GM21737 (cell line): ENCODE results near the gene HIP1R.
"Not testable (repeated sequence)": the region's sequence is repeated elsewhere in the genome, so short reads cannot be mapped to it uniquely, and the experiment has no call there.

Source experiments
- ATAC-seq: cut with Tn5 transposase; IDR thresholded peaks from one replicate; pipeline ENCODE4 v1.9.1; 2021; ENCODE audit warnings: mild to moderate bottlenecking, moderate library complexity; ENCODE audit not compliant: unreplicated experiment

HIP1R gene

DNA sequence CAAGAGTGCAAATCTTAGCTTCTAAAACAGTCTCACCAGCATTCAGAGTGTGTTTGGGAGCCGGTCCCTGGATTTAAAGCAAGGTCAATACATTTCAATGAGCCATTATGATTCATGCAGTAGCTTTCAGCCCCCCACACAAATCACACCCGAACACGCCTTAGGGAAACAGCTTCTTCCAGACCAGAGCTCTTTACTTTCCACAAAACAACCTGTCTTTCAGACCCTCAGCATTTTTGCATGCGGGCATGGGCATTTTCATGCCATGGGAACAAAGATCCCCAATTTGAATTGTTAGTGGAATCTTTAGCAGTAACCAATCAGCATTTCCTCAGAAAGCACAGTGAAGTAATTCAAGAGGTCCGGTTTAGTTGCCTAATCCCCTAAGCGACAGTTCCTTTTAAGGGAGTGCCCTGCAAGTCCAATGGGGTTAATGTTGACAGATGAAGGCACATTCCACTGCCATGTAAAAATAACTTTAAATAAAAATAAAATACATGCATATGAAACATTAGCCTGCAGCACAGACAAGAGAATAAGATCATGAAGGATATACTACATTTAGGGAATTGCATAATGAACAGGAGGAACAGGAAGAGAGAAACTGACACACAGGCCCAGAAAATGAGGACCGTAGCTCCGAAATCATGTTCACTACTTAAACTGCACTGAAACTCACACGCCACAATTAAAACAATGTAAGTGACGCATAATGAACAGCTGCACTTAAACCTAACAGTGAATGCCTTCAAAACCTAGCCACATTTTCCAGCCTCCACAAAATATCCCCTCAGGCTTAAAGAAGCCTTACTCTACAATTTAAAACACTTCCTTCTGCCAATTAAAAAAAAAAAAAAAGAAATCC lies 56.6 kb downstream of the HIP1R start:
- no peak for ATAC-seq

DNA sequence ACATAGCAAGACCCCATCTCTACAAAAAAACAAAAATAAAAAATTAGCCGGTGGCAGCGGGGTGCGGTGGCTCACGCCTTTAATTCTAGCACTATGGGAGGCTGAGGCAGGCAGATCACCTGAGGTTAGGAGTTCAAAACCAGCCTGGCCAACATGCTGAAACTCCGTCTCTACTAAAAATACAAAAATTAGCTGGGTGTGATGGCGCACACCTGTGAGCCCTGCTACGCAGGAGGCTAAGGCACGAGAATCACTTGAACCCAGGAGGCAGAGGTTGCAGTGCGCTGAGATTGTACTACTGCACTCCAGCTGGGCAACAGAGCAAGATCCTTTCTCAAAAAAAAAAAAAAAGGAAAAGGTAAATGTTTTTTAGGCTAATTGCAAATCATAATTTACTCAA lies 57.5 kb downstream of the HIP1R start:
- ATAC-seq, result not testable (repeated sequence)

DNA sequence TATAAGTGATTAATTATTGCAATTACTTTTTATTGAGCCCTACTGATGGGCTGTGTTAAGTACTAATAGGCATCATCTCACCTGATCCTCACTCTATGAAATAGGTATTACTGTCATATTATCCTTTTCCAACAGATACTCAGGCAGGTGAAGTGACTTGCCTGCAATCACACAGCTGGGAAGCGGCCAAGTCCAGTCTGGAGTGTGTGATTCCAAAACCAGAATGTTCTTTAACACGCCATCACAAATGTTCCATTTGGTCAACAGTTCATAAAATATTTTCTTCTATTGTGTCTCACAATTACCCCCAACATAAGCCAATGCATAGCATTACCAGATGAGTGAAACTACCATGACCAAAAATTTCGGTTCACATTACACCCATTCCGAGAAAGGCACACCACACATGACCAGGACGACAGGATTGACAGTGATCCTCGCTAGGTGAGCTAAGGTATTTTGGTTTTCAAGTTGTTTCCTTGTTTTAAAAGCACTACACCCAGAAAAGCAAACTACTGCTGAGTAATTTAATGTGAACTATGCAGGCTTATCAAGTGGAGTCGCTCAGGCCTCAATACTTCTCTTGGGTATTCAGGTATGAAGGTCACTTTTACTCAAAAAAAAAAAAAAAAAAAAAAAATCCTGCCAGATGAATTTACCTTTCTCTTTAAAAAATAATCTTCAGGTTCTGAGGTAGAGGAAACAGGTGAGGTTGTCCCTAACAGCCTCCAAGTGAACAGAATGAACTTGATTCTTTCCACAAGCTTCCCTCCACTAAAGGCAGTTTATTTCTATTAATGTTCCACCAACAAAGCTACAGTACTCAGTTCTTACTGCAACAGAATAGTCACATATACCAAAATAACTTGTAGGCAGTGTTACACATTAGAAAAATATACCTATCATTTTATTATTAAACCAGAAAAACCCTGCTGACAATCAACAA lies 58.2 kb downstream of the HIP1R start:
- no peak for ATAC-seq

DNA sequence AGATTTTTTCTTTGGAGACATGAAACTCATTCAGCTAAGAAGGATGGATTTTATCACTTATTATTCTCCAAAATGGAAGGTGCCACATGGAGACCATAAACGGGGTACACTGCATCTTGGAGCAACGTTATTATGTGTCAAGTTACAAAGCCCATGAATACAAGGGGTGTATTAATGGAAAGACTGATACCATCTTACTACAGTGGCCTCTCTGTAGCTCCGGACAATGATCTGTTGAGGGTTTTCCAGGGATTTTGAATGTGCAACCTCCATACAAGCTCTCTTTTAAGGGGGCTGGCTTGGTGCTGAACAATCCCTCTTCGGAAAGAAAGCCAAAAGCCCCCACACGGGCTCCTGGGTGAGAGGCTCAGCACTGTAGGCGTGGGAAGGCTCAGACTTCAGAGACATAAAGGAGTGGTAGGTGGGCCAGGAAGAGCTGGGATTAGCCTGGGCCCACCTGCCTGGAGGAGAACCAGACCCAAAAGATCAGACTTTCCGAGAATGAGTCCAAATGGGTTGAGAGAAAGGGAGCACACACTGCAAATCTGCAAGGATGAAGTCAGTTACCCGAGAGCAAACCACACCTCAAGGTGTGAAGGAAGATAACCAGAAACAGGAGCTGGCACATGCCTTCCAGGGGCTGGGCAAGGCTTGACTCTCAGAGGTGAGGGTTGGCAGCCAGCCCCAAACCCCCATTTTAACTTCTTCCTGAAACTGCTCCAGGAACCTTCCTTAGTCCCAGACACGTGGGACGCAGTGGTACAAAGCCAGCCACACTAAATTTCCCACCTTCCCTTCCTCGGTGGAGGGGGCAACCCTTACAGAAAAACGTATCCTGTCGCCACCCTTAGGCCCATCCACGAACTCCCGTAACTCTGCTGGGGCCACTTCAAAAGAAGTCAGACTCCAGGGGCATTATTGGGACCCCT lies 59.2 kb downstream of the HIP1R start:
- ATAC-seq, result no peak

DNA sequence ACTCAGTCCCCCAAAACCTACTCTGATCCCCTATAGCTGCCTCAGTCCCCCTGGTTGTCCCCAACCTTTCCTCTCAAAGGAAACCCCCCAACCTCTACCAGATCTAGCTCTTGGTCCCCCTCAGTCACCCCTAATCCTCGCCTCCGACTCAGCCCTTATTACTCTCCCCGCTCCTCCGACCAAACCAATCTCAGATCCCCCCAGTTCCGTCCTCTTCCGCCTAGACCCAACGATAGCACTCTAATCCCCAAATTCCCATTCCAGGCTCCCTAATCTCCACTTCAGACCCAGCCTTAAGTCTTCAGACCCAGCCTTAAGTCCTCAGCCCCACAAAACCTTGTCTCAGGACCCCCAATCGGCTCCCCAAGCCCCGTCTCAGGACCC lies 60.1 kb downstream of the HIP1R start:
- ATAC-seq, result no peak

DNA sequence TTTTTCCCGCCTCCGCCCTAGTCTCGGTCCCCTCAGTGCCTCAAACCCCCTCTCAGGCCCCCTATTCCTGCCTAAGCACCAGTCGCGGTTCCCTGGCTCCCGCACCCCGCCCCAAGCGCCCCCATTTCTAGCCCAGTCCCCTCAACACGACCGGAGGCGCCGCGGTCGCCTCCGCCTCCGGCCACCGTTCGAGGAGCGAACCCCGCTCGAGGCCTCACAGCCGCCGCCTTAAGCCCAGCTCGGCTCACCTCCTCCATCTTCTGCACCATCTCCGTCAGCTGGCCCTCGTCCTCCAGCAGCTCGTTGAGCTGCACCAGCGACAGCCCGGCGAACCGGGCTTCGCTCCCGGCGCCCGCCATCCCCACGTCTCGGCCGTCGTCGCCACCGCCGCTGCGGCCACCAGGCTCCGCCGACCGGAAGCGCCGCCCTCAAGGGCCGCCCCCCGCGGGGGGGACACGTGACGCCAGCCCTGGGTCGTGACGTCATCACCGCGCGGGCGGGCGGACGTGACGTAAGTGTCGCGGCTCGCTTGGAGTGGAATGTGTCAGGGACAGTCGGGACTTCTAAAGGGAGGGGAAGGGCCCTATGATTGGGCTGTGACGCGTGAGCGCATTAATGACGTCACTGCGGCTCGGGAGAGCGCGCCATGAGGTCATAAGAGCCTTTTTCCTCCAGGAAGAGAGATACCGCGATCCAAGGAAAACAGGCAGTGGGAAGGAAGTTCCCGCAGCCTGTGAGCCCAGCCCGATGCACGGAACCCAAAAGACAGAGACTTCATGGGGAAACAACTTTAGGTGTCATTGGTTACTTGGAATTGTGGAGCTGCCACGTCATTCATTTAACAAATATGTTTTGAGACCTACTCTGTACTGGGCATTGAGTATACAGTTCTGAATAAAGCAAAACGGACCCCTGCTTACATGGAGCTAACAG lies 60.7 kb downstream of the HIP1R start, which contains the start of gene VPS37B:
VPS37B (minus strand) TSS at position 421 of the 933 bp plus-strand sequence; CDS start at position 359, 62 bp downstream.
- peak; percentile 48 for ATAC-seq

DNA sequence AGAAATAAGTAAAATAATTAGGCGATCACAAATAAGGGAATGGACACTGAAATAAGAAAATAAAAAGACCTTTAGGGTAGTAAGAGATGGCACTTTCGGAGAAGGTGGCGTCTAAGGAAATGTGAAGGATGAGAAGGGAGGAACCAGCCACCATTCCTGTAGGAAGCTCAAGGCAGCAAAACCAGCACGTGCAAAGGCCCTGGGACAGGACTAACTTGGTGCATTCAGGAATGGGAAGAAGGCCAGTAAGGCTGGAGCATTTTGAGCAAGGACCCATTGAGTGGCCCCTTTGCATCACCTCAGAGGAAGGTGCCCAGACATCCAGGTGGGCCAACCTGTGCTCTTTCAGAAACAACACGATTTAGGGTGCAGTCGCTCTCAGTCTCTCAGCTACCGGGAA lies 61.4 kb downstream of the HIP1R start:
- no peak for ATAC-seq

DNA sequence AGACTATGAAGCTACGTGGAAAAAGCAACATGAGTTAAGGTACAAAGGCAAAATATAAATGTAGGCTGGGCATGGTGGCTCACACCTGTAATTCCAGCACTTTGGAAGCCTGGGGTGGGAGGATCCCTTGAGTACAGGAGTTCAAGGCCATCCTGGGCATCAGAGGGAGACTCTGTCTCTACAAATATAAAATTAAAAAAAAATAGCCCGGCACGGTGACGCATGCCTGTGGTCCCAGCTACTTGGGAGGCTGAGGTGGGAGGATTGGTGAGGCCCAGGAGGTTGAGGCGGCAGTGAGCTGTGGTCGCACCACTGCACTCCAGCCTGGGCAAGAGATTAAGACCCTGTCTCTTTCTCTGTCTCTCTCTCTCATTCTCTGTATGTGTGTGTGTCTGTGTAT lies 64.6 kb downstream of the HIP1R start:
- ATAC-seq, result no peak

DNA sequence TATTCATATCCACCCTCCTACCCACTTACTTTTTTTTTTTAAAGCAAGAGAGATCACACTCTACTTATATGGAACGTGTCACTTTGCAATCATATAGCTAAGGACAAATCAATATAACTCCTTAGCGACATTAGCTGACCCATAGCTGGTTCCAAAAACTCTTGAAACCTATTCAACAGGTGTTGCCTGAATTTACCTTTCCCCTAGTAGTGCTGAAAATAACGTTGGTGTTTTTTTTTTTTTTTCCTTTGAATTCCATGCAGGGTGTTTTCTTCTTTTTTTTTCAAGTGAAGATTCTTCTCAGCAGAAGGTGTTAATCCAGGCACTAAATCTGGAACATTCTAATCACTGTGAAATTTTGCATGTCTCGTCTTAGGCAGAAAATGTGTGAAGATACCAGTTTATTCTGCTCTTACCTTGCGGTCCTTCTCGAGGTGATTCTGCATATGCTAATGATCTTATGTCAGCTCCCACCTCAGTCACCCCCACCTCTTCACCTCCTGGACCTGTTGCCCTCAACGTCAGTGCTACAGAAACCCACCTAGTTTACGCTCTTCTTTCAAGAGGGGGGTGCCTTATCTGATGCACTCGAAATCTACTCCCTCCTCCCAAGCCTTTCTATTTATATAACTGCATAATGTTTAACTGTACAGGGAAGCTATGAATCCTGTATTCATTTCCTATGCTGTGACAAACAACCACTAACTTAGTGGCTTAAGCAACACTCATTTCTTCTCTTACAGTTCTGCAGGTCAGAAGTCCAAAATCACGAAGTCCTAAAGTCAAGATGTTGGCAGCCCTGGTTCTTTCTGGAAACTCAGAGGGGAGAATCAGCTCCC lies 67.8 kb downstream of the HIP1R start:
- ATAC-seq, result no peak

DNA sequence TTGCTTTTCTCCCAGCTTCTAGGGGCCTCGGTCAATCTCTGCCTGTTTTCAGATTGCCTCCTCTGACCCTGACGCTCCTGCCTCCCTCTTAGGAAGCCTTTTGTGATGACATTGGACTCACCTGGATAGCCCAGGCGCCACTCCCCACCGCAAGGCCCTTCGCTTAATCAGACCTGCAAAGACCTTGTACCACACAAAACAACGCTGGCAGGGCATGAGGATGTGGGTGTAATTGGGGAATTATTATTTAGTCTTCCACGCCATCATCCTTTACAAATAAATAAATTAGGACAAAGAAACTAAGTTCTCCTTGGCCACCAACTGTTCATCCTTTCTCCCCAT lies 68.4 kb downstream of the HIP1R start:
- no peak for ATAC-seq

DNA sequence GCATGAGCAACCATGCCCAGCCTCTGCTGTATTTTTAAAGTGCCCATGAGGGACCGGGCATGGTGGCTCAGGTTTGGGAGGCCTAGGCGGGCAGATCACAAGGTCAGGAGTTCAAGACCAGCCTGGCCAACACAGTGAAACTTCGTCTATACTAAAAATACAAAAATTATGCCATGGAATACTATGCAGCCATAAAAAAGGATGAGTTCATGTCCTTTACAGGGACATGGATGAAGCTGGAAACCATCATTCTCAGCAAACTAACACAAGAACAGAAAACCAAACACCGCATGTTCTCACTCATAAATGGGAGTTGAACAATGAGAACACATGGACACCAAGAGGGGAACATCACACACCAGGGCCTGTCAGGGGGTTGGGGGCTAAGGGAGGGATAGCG lies 70.0 kb downstream of the HIP1R start:
- not testable (repeated sequence) for ATAC-seq

DNA sequence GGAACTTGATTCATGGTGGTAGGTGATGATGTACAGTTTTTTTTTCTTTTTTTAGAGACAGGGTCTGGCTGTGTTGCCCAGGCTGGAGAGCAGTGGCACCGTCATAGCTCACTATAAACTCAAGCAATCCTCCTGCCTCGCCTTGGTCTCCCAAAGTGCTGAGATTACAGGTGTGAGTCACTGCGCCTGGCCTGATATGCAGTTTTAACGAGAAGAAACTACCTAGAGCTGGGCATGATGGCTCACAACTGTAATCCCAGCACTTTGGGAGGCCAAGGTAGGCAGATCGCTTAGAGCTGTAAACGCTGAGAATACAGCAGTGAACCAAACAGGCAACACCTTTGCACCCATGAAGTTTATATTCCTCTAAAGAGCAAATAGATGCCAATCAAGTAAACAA lies 73.7 kb downstream of the HIP1R start:
- no peak for ATAC-seq

DNA sequence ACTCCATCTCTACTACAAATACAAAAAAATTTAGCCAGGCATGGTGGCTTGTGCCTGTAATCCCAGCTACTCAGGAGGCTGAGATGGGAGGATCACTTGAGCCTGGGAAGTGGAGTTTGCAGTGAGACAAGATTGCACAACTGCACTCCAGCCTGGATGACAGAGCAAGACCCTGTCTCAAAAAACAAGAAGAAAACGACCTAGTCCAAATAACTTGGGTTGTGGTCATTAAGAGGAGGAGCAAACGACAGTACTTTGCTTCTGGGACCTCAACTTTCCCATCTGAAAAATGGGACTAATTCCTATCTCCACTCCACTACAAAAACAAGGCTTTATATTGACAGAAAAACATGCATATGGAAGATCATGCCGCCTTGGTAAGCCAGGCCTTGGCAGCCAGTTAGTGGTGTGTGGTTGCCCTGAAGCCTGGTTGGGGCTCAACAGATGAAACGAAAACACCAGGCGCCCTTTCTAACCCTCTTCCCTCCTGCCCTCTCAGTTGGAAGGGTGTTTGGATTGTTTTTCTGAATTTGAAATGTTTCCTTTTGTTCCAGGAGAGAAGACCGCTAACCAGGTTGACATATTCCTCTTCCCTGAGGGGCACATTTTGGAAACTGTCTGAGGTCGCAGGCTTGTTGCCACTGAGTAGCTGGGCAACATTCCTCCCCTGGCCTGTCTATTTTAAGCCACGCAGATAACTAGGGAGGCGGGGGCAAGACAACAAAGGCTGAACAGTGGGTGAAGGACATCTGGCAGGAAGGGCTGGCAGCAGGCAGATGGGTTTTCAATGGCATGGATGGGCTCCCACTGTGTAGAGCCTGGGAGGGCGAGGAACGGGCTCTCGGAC lies 74.4 kb downstream of the HIP1R start:
- ATAC-seq, result no peak
